ENCODE measurements around the gene SEC24B.

The SEC24B gene

GRCh38 chr4:109412776-109413175 lies 20.8 kb upstream of the SEC24B start:
- H3K9ac ChIP-seq, result no peak overlapping the region
- no peaks in the 10 kb centered on the region for H3K4me1 ChIP-seq
- H3K79me2 ChIP-seq, result no peaks in the 10 kb centered on the region
- H3K4me3 ChIP-seq (ENCODE audit: low read depth, low read length), result no peak overlapping the region
- no peaks in the 10 kb centered on the region for H3K36me3 ChIP-seq (ENCODE audit: control insufficient read depth, insufficient read depth, low read length)
- no peak overlapping the region for H2AFZ ChIP-seq
- H3K4me2 ChIP-seq (ENCODE audit: low read length), result no peak overlapping the region
- H3K27me3 ChIP-seq (ENCODE audit: control insufficient read depth, insufficient read depth, low read length), result no peaks in the 10 kb centered on the region
- TF ChIP-seq CTCF (IDR thresholded peaks at IDR 0.05), result no peak
- no peak overlapping the region for H3K27ac ChIP-seq
- no peaks in the 10 kb centered on the region for H3K9me3 ChIP-seq (ENCODE audit: control insufficient read depth, low read length)

GRCh38 chr4:109414938-109415337 lies 18.7 kb upstream of the SEC24B start:
- H3K4me1 ChIP-seq, result no peaks in the 10 kb centered on the region
- H3K4me3 ChIP-seq (ENCODE audit: low read depth, low read length), result no peak overlapping the region
- H3K79me2 ChIP-seq, result no peaks in the 10 kb centered on the region
- no peaks in the 10 kb centered on the region for H3K9me3 ChIP-seq (ENCODE audit: control insufficient read depth, low read length)
- H3K27me3 ChIP-seq (ENCODE audit: control insufficient read depth, insufficient read depth, low read length), result no peaks in the 10 kb centered on the region
- H2AFZ ChIP-seq, result no peak overlapping the region
- H3K9ac ChIP-seq, result no peak overlapping the region
- no peak overlapping the region for H3K4me2 ChIP-seq (ENCODE audit: low read length)
- TF ChIP-seq CTCF (IDR thresholded peaks at IDR 0.05), result no peak
- no peaks in the 10 kb centered on the region for H3K36me3 ChIP-seq (ENCODE audit: control insufficient read depth, insufficient read depth, low read length)
- H3K27ac ChIP-seq, result no peak overlapping the region

GRCh38 chr4:109418588-109418987 lies 15.0 kb upstream of the SEC24B start:
- Histone ChIP-seq H3K27me3 (ENCODE audit: control insufficient read depth, insufficient read depth, low read length) (no peaks in the 10 kb centered on the region), H3K4me1 (no peaks in the 10 kb centered on the region), H3K4me3 (ENCODE audit: low read depth, low read length) (no peak overlapping the region), H3K36me3 (ENCODE audit: control insufficient read depth, insufficient read depth, low read length) (no peaks in the 10 kb centered on the region), H3K9me3 (ENCODE audit: control insufficient read depth, low read length) (no peaks in the 10 kb centered on the region), H3K9ac (no peak overlapping the region), H3K4me2 (ENCODE audit: low read length) (no peak overlapping the region), H3K79me2 (no peaks in the 10 kb centered on the region), H3K27ac (no peak overlapping the region), H2AFZ (no peak overlapping the region)
- no peak for TF ChIP-seq CTCF (IDR thresholded peaks at IDR 0.05)

- Histone ChIP-seq H3K9ac (no peak overlapping the region), H3K4me3 (ENCODE audit: low read depth, low read length) (no peak overlapping the region), H3K4me1 (no peaks in the 10 kb centered on the region), H3K27me3 (ENCODE audit: control insufficient read depth, insufficient read depth, low read length) (no peaks in the 10 kb centered on the region), H3K9me3 (ENCODE audit: control insufficient read depth, low read length) (no peaks in the 10 kb centered on the region), H2AFZ (no peak overlapping the region), H3K4me2 (ENCODE audit: low read length) (no peak overlapping the region), H3K79me2 (no peaks in the 10 kb centered on the region), H3K36me3 (ENCODE audit: control insufficient read depth, insufficient read depth, low read length) (no peaks in the 10 kb centered on the region), H3K27ac (no peak overlapping the region)
- TF ChIP-seq CTCF (IDR thresholded peaks at IDR 0.05), result no peak
Observed at GRCh38 chr4:109419679-109420078, 13.9 kb upstream of the SEC24B start.

- no peak overlapping the region for H2AFZ ChIP-seq
- H3K36me3 ChIP-seq (ENCODE audit: control insufficient read depth, insufficient read depth, low read length), result no peaks in the 10 kb centered on the region
- H3K79me2 ChIP-seq, result peaks cover 2% of the 10 kb centered on the region
- no peaks in the 10 kb centered on the region for H3K4me1 ChIP-seq
- no peak overlapping the region for H3K4me3 ChIP-seq (ENCODE audit: low read depth, low read length)
- no peak for TF ChIP-seq CTCF (IDR thresholded peaks at IDR 0.05)
- H3K9ac ChIP-seq, result no peak overlapping the region
- no peaks in the 10 kb centered on the region for H3K27me3 ChIP-seq (ENCODE audit: control insufficient read depth, insufficient read depth, low read length)
- H3K9me3 ChIP-seq (ENCODE audit: control insufficient read depth, low read length), result no peaks in the 10 kb centered on the region
- no peak overlapping the region for H3K27ac ChIP-seq
- H3K4me2 ChIP-seq (ENCODE audit: low read length), result no peak overlapping the region
Observed at GRCh38 chr4:109424093-109424841, 9.3 kb upstream of the SEC24B start.
